Lung (tissue), 12 donors: ENCODE data around the gene PRPF38B. TPM values are rescaled to one million over a fixed set of nuclear protein-coding genes. Genes with fewer than 3 reads are reported as not detected.

ENCODE experiments used
- ATAC-seq: fragments of 200-7000 bp; cut with Tn5 transposase; one replicate; pipeline ENCODE4 v1.9.1; 2020; ENCODE audit warnings: moderate number of reproducible peaks; ENCODE audit not compliant: insufficient read depth, low FRiP score
- DNase-seq, 3 donors: peaks; one replicate each; pipeline ENCODE4 v3.0.0-alpha.2; 2013 to 2017
- H3K27ac ChIP-seq, 2 donors: one replicate each; pipeline ENCODE4 v1.5.1; 2013; ENCODE audit warnings: mild to moderate bottlenecking in 2 of 2, moderate library complexity in 2 of 2, control low read depth in 1 of 2, inconsistent platforms in 1 of 2, low read depth in 1 of 2, low read length in 1 of 2
- H3K27me3 ChIP-seq, 3 donors: one replicate each; pipeline ENCODE4 v1.5.1; 2013; ENCODE audit warnings: low read length in 2 of 3; ENCODE audit not compliant: control insufficient read depth in 3 of 3, insufficient read depth in 3 of 3
- H3K36me3 ChIP-seq, 4 donors: one replicate each; pipeline ENCODE4 v1.5.1; 2013; ENCODE audit warnings: low read length in 4 of 4, mild to moderate bottlenecking in 1 of 4, moderate library complexity in 1 of 4; ENCODE audit not compliant: control insufficient read depth in 4 of 4, insufficient read depth in 4 of 4
- H3K4me1 ChIP-seq, 5 donors: one replicate each; pipeline ENCODE4 v1.5.1; 2013; ENCODE audit warnings: low read length in 5 of 5, mild to moderate bottlenecking in 2 of 5, moderate library complexity in 1 of 5; ENCODE audit not compliant: control insufficient read depth in 5 of 5, insufficient read depth in 5 of 5
- H3K4me3 ChIP-seq: one replicate; pipeline ENCODE4 v1.5.1; 2013; ENCODE audit warnings: mild to moderate bottlenecking, control low read depth, moderate library complexity
- H3K9ac ChIP-seq, 2 donors: one replicate each; pipeline ENCODE4 v1.5.1; 2013; ENCODE audit warnings: low read length in 2 of 2, control low read depth in 1 of 2; ENCODE audit not compliant: insufficient read depth in 1 of 2
- H3K9me3 ChIP-seq, 4 donors: one replicate each; pipeline ENCODE4 v1.5.1; 2013; ENCODE audit warnings: low read length in 3 of 4, mild to moderate bottlenecking in 1 of 4, moderate library complexity in 1 of 4; ENCODE audit not compliant: control insufficient read depth in 4 of 4, insufficient read depth in 3 of 4
- CTCF ChIP-seq: IDR thresholded peaks from 2 replicates; pipeline ENCODE4 v1.5.1; 2012; ENCODE audit warnings: mild to moderate bottlenecking; ENCODE audit errors: control extremely low read depth, extremely low read depth
- WGBS, 2 donors: extraction: QIAGEN DNeasy Blood & Tissue Kit; methylation state at CpG; one replicate each; pipeline ENCODE4 v1.1.7; 2013; 5-methylcytosine and 5-hydroxymethylcytosine counted together
- polyA plus RNA-seq, 2 donors: library from polyadenylated mRNA; stranded (reverse); fragments of 200-250 nt; gene quantifications; one replicate each; pipeline ENCODE4 v1.2.1, GENCODE V29; 2013
- total RNA-seq, 2 donors: library from RNA; depleted of rRNA in 1 of 2; stranded (reverse); fragments of >200 nt in 1 of 2; gene quantifications; one replicate each; pipeline ENCODE4 v1.2.1, GENCODE V29; 2014 to 2021
- donor health status: control.
- donor health status: control.
- donor health status: Bipolar disorder and iron deficiency.
- donor health status: healthy.
- donor health status: DM: yes; HTN: yes; CAD: no.

Gene PRPF38B
- total and polyA plus RNA-seq, 4 donors = 26.8 to 38.3 (median 29.8) TPM

- Histone ChIP-seq H3K9me3 (no peaks in the 10 kb centered on the region), H3K27me3 (no peaks in the 10 kb centered on the region), H3K9ac (no peak within 1 kb of the TSS), H3K27ac (no peak within 1 kb of the TSS), H3K4me1 (peaks cover 0 to 2% (median 0%) of the 10 kb centered on the region in 5 donors), H3K4me3 (no peak within 1 kb of the TSS), H3K36me3 (no peaks in the 10 kb centered on the region)
- no peak for DNase-seq
- WGBS, 2 donors = 54 to 62% methylated on average over 9 of the region's 9 CpGs
- no peak for ATAC-seq
- TF ChIP-seq CTCF = no peak
These were observed 20.6 kb downstream of the PRPF38B start, which contains the start of gene FNDC7 for GRCh38 chr1:108712606-108713150. TSS of gene FNDC7 (plus strand) at chr1:108712908. CDS start at chr1:108712934, 26 bp downstream.

GRCh38 chr1:108715932-108716331, 23.8 kb downstream of the PRPF38B start:
- no peak for ATAC-seq
- no peak for TF ChIP-seq CTCF
- 83 to 93% methylated on average over 5 of the region's 5 CpGs for whole genome bisulfite sequencing, 2 donors

GRCh38 chr1:108716437-108717230, 24.5 kb downstream of the PRPF38B start:
- no peak for TF ChIP-seq CTCF
- no peak overlapping the region for H3K4me3 ChIP-seq
- H3K27me3 ChIP-seq = no peaks in the 10 kb centered on the region
- 88 to 92% methylated on average over 2 of the region's 2 CpGs for WGBS, 2 donors
- no peaks in the 10 kb centered on the region for H3K9me3 ChIP-seq
- no peak overlapping the region for H3K9ac ChIP-seq
- ATAC-seq (no peak), DNase-seq (no peak)
- no peaks in the 10 kb centered on the region for H3K36me3 ChIP-seq
- H3K27ac ChIP-seq = no peak overlapping the region
- peaks cover 0 to 10% (median 0%) of the 10 kb centered on the region in 5 donors for H3K4me1 ChIP-seq

More at GRCh38 chr1:108715932-108716331, 23.8 kb downstream of the PRPF38B start:
- H3K36me3 ChIP-seq = no peaks in the 10 kb centered on the region
- H3K4me1 ChIP-seq = peaks cover 0 to 7% (median 0%) of the 10 kb centered on the region in 5 donors
- H3K9me3 ChIP-seq = no peaks in the 10 kb centered on the region
- H3K27me3 ChIP-seq = no peaks in the 10 kb centered on the region
- H3K27ac ChIP-seq = no peak overlapping the region
- H3K4me3 ChIP-seq = no peak overlapping the region
- DNase-seq = no peak
- H3K9ac ChIP-seq = no peak overlapping the region
